Smooth muscle cell (in vitro differentiated cells): ENCODE data around the gene TTBK1. TPM values are rescaled to one million over a fixed set of nuclear protein-coding genes. Genes with fewer than 3 reads are reported as not detected.
A peak's percentile ranks its signal among the peaks of the same experiment; 100 is the strongest.

Experiments
- DNase-seq: peaks from one replicate; lab custom pipeline; 2025; ENCODE audit not compliant: unreplicated experiment; lab: John Stamatoyannopoulos, UW
- H2AFZ ChIP-seq: fragments of 200-600 bp; sonication (generic); 2 replicates; pipeline ENCODE4 v1.6.0; 2016; ENCODE audit warnings: antibody characterized with exemption, low read depth, mild to moderate bottlenecking
- H3F3A ChIP-seq: fragments of 200-600 bp; sonication (generic); 2 replicates; pipeline ENCODE4 v1.6.0; 2017; ENCODE audit warnings: antibody characterized with exemption, low read depth
- H3K27ac ChIP-seq: fragments of 200-600 bp; sonication (generic); 2 replicates; pipeline ENCODE4 v1.5.1; 2016; ENCODE audit warnings: low read depth, mild to moderate bottlenecking
- H3K27me3 ChIP-seq: fragments of 200-600 bp; sonication (generic); 2 replicates; pipeline ENCODE4 v1.6.1; 2016; ENCODE audit warnings: low read depth, mild to moderate bottlenecking
- H3K36me3 ChIP-seq: fragments of 200-600 bp; sonication (generic); 2 replicates; pipeline ENCODE4 v1.5.1; 2016; ENCODE audit warnings: low read depth
- H3K4me1 ChIP-seq: fragments of 200-600 bp; sonication (generic); 2 replicates; pipeline ENCODE4 v1.5.1; 2016; ENCODE audit warnings: low read depth
- H3K4me2 ChIP-seq: fragments of 200-600 bp; sonication (generic); 2 replicates; pipeline ENCODE4 v1.6.0; 2016; ENCODE audit warnings: mild to moderate bottlenecking
- H3K4me3 ChIP-seq: fragments of 200-600 bp; sonication (generic); 2 replicates; pipeline ENCODE4 v1.5.1; 2016; ENCODE audit warnings: mild to moderate bottlenecking
- H3K79me2 ChIP-seq: fragments of 200-600 bp; sonication (generic); 2 replicates; pipeline ENCODE4 v1.6.0; 2016; ENCODE audit warnings: low read depth, mild to moderate bottlenecking
- H3K9ac ChIP-seq: fragments of 200-600 bp; sonication (generic); 2 replicates; pipeline ENCODE4 v1.6.0; 2016; ENCODE audit warnings: low read depth
- H3K9me3 ChIP-seq: fragments of 200-600 bp; sonication (generic); replicated peaks from 2 replicates; pipeline ENCODE4 v1.5.1; 2016; ENCODE audit warnings: low read depth
- H4K20me1 ChIP-seq: fragments of 200-600 bp; sonication (generic); 2 replicates; pipeline ENCODE4 v1.6.0; 2016; ENCODE audit warnings: low read depth
- CTCF ChIP-seq: fragments of 200-600 bp; sonication (generic); IDR thresholded peaks from 2 replicates; pipeline ENCODE4 v1.5.1; 2017; ENCODE audit warnings: borderline replicate concordance, mild to moderate bottlenecking, antibody characterized with exemption; ENCODE audit not compliant: insufficient read depth, poor library complexity, severe bottlenecking
- WGBS: methylation state at CpG from one replicate; pipeline ENCODE4 v1.1.7; 2016; ENCODE audit warnings: low lambda C conversion rate; 5-methylcytosine and 5-hydroxymethylcytosine counted together
- polyA plus RNA-seq: library from polyadenylated mRNA; unstranded; fragments of >200 nt; fragmentation: Nextera tagmentation; extraction: Ambion mirVana; gene quantifications from 2 replicates; pipeline ENCODE4 v1.2.1, GENCODE V29; 2016
- total RNA-seq: library from RNA; depleted of rRNA; stranded (reverse); fragments of >200 nt; gene quantifications from 2 replicates; pipeline ENCODE4 v1.2.3, GENCODE V29; 2014

The TTBK1 gene
- total and polyA plus RNA-seq, 2 experiments from 2014 or later, result not detected

- Histone ChIP-seq H3K4me1 (peaks cover 10% of the 10 kb centered on the region), H3K36me3 (no peaks in the 10 kb centered on the region), H2AFZ (no peak overlapping the region), H3K79me2 (no peaks in the 10 kb centered on the region), H3K27me3 (no peaks in the 10 kb centered on the region), H3K9ac (no peak overlapping the region), H3K27ac (no peak overlapping the region), H4K20me1 (no peaks in the 10 kb centered on the region), H3K4me2 (no peak overlapping the region), H3K9me3 (no peaks in the 10 kb centered on the region), H3K4me3 (no peak overlapping the region), H3F3A (no peaks in the 10 kb centered on the region)
- 83% methylated on average over 6 of the region's 6 CpGs for WGBS
- no peak for TF ChIP-seq CTCF
- no peak for DNase-seq
Measured at GRCh38 chr6:43265564-43265963, 22.3 kb downstream of the TTBK1 start.

GRCh38 chr6:43267619-43268354, 24.5 kb downstream of the TTBK1 start:
- Histone ChIP-seq H3F3A (no peaks in the 10 kb centered on the region), H3K27me3 (peaks cover 7% of the 10 kb centered on the region), H3K4me3 (no peak overlapping the region), H3K79me2 (no peaks in the 10 kb centered on the region), H3K36me3 (no peaks in the 10 kb centered on the region), H3K9me3 (no peaks in the 10 kb centered on the region), H3K4me1 (peaks cover 10% of the 10 kb centered on the region), H3K4me2 (no peak overlapping the region), H4K20me1 (no peaks in the 10 kb centered on the region), H2AFZ (no peak overlapping the region), H3K9ac (no peak overlapping the region), H3K27ac (no peak overlapping the region)
- WGBS, result 45% methylated on average over 7 of the region's 7 CpGs
- TF ChIP-seq CTCF, result no peak
- no peak for DNase-seq

GRCh38 chr6:43268355-43268700, 25.0 kb downstream of the TTBK1 start:
- 79% methylated on average over 3 of the region's 3 CpGs for WGBS

More at GRCh38 chr6:43268355-43268700, 25.0 kb downstream of the TTBK1 start:
- Histone ChIP-seq H3K4me1 (peaks cover 10% of the 10 kb centered on the region), H3K9me3 (no peaks in the 10 kb centered on the region), H3K9ac (no peak overlapping the region), H3K27ac (no peak overlapping the region), H3K4me3 (no peak overlapping the region), H3K27me3 (peaks cover 11% of the 10 kb centered on the region), H2AFZ (peak overlapping the region; percentile 66), H3K36me3 (no peaks in the 10 kb centered on the region), H3F3A (no peaks in the 10 kb centered on the region), H4K20me1 (no peaks in the 10 kb centered on the region), H3K4me2 (no peak overlapping the region), H3K79me2 (no peaks in the 10 kb centered on the region)
- TF ChIP-seq CTCF, result no peak
- no peak for DNase-seq
